HepG2 (cell line): ENCODE results near the gene MAGEA9B. TPM values are rescaled to one million over a fixed set of nuclear protein-coding genes. Genes with fewer than 3 reads are reported as not detected.
A peak's percentile ranks its signal among the peaks of the same experiment; 100 is the strongest.

Experiments
- ARID3A ChIP-seq: IDR thresholded peaks from 2 replicates; pipeline ENCODE4 v1.6.1; 2012; ENCODE audit warnings: low read depth, low read length, improper control_type of control experiment
- CCAR2 ChIP-seq: fragments of 200-400 bp; formaldehyde crosslinking; optimal IDR thresholded peaks from 2 replicates; pipeline ENCODE3; 2018; ENCODE audit warnings: low read depth, mild to moderate bottlenecking, low read length, moderate library complexity
- CEBPZ ChIP-seq: IDR thresholded peaks from 2 replicates; pipeline ENCODE4 v1.6.1; 2012; ENCODE audit warnings: low read length, improper control_type of control experiment
- ELF4 ChIP-seq: sonication (generic); formaldehyde crosslinking; IDR thresholded peaks from 2 replicates; pipeline ENCODE4 v1.5.0; 2020; ENCODE audit warnings: missing genetic modification reagents, mild to moderate bottlenecking, moderate library complexity, borderline replicate concordance
- ESRRA ChIP-seq: sonication (generic); formaldehyde crosslinking; IDR thresholded peaks from 2 replicates; pipeline ENCODE4 v1.5.1; 2020; ENCODE audit warnings: mild to moderate bottlenecking, low read depth, missing genetic modification reagents
- NFE2L2 ChIP-seq: fragments of 150-350 bp; IDR thresholded peaks from 2 replicates; pipeline ENCODE4 v1.6.1; 2014; ENCODE audit warnings: low read length
- NFYC ChIP-seq: IDR thresholded peaks from 2 replicates; pipeline ENCODE4 v1.6.1; 2016; ENCODE audit warnings: missing genetic modification reagents, missing compliant biosample characterization
- NR2F1 ChIP-seq, 2 experiments: fragments of 450-650 bp in 1 of 2; formaldehyde crosslinking in 1 of 2; IDR thresholded peaks; 2 replicates each; pipeline versions ENCODE4 v1.5.0 to v1.6.1; 2016 to 2020; ENCODE audit warnings: mild to moderate bottlenecking in 1 of 2, missing compliant biosample characterization in 1 of 2, missing genetic modification reagents in 1 of 2, moderate library complexity in 1 of 2
- POLR2A ChIP-seq, 2 experiments: IDR thresholded peaks; 2 replicates each; pipeline ENCODE4 v1.6.1; 2011; ENCODE audit warnings: low read depth in 2 of 2, low read length in 2 of 2, mild to moderate bottlenecking in 1 of 2, moderate library complexity in 1 of 2; ENCODE audit not compliant: insufficient read depth in 1 of 2
- RXRA ChIP-seq: sonication (generic); formaldehyde crosslinking; IDR thresholded peaks from 2 replicates; pipeline ENCODE4 v1.5.1; 2020; ENCODE audit warnings: missing genetic modification reagents
- SMARCE1 ChIP-seq: fragments of 450-650 bp; IDR thresholded peaks from 2 replicates; pipeline ENCODE4 v1.6.1; 2017; ENCODE audit warnings: borderline replicate concordance
- TEAD3 ChIP-seq: optimal IDR thresholded peaks from 2 replicates; pipeline ENCODE3; 2016; ENCODE audit warnings: borderline replicate concordance
- TFAP4 ChIP-seq: sonication (generic); IDR thresholded peaks from 2 replicates; pipeline ENCODE4 v1.6.1; 2016; ENCODE audit warnings: low read depth, borderline replicate concordance
- ZBTB43 ChIP-seq: sonication (generic); formaldehyde crosslinking; conservative IDR thresholded peaks from 2 replicates; pipeline ENCODE4 v1.4.0; 2020; ENCODE audit warnings: missing genetic modification reagents
- ZNF280B ChIP-seq: sonication (generic); formaldehyde crosslinking; IDR thresholded peaks from 2 replicates; pipeline ENCODE4 v1.5.0; 2020; ENCODE audit warnings: missing genetic modification reagents, mild to moderate bottlenecking, borderline replicate concordance
- ZNF281 ChIP-seq: sonication (generic); formaldehyde crosslinking; IDR thresholded peaks from 2 replicates; pipeline ENCODE4 v1.4.0; 2020; ENCODE audit warnings: missing genetic modification reagents, borderline replicate concordance
- ZNF460 ChIP-seq: sonication (generic); formaldehyde crosslinking; IDR thresholded peaks from 2 replicates; pipeline ENCODE4 v1.5.1; 2020; ENCODE audit warnings: missing genetic modification reagents, mild to moderate bottlenecking, borderline replicate concordance
- ZNF546 ChIP-seq: sonication (generic); formaldehyde crosslinking; conservative IDR thresholded peaks from 2 replicates; pipeline ENCODE4 v1.8.1; 2023; ENCODE audit warnings: mild to moderate bottlenecking, missing genetic modification reagents
- polyA plus RNA-seq, 8 experiments: library from polyadenylated mRNA; depleted of rRNA in 3 of 8; stranded (reverse) in 7 of 8; unstranded in 1 of 8; fragments of >200 nt; fragmentation: Illumina TruSeq in 4 of 8; extraction: Trizol in 4 of 8; gene quantifications; 2 replicates each; pipeline versions ENCODE4 v1.2.1 to v1.2.3, GENCODE V29; 2011 to 2016; ENCODE audit warnings: low read depth in 4 of 8, missing spikeins in 1 of 8, mixed read lengths in 1 of 8; ENCODE audit not compliant: insufficient read depth in 1 of 8
- total RNA-seq, 5 experiments: library from RNA; depleted of rRNA; stranded (reverse); fragments of >200 nt; fragmentation: Illumina TruSeq; extraction: Trizol; gene quantifications; 2 replicates each; pipeline ENCODE4 v1.2.3, GENCODE V29; 2016; ENCODE audit warnings: low read depth in 1 of 5

Gene MAGEA9B
- total and polyA plus RNA-seq, 2 of the 13 experiments (the other 11 are each of a cell fraction or from before 2014, with no cell fraction given): 0.07 to 0.11 TPM

- TF ChIP-seq ZBTB43 (no peak), NFE2L2 (no peak), CCAR2 (no peak), ZNF280B (no peak), NR2F1 (CRISPR knock-in tag; IDR thresholded peaks at IDR 0.05) (peak in 1 of 2 experiments; percentile 77; a peak in 2 of 4 replicates), NFYC (CRISPR knock-in tag) (no peak), POLR2A (IDR thresholded peaks at IDR 0.05; ENCODE audit: insufficient read depth in 1 of 2, low read depth in 2 of 2, low read length in 2 of 2) (no peak), ZNF460 (no peak), ZNF546 (CRISPR knock-in tag) (no peak), SMARCE1 (no peak), TEAD3 (CRISPR knock-in tag) (peak; percentile 57), ESRRA (no peak), ARID3A (peak; percentile 59; the same call in 1 of the 2 replicates), CEBPZ (no peak), TFAP4 (no peak), RXRA (no peak), ELF4 (CRISPR knock-in tag) (no peak), ZNF281 (CRISPR knock-in tag) (0 out of 2 replicates have a peak, but pooled peaks have one; percentile 8)
Measured at GRCh38 chrX:149628768-149629167, 41.5 kb upstream of the MAGEA9B start (continued).
